GM13976 (cell line): Measurements from ENCODE around the gene ALPG.
"Not testable (repeated sequence)": the region's sequence is repeated elsewhere in the genome, so short reads cannot be mapped to it uniquely, and the experiment has no call there.

ENCODE experiments used
- DNase-seq: peaks from one replicate; pipeline ENCODE4 v3.0.0; 2012; ENCODE audit warnings: low spot score
- in situ Hi-C: fragments of 300-500 bp; cut with MboI; formaldehyde crosslinking; loops from one replicate; pipeline ENCODE4 v1.12.0; 2022; ENCODE audit warnings: low sequenced_read_pairs, mixed read lengths, inconsistent platforms; ENCODE audit not compliant: unreplicated experiment
- TF ChIP-seq, protein P1 (sequence below): IDR thresholded peaks from 2 replicates; pipeline ENCODE4 v1.5.1; 2012; ENCODE audit warnings: borderline replicate concordance, mild to moderate bottlenecking; ENCODE audit not compliant: insufficient read depth; ENCODE audit errors: extremely low read depth, missing control alignments, control extremely low read depth

The ALPG gene

DNA sequence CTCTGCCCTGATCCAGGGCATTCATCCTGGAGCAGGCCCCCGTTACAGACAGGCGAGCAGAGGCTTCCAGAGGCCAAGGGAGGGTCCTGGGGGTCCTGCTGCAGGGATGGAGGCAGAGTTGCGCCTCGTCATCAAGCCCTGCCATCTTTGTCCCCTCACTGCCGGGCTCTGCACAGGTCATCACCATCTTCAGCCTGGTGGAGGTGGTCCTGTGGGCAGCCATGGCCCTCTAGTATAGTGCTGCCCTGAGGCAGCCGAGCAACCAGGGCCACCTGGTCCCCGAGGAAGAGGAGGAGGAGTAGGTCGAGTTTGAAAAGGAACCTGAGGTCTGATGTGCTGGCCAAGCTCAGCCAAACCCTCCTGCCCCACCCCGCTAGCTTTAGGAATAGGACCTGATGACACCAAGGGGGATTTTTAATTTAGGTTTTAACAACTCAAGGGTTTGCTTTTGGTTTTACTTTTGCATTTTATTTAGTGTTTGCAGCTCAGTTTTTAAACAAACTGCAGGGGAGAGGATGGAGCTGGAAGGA, 40.5 kb downstream of the ALPG start:
- DNase-seq = no peak
- TF ChIP-seq, protein P1, sequence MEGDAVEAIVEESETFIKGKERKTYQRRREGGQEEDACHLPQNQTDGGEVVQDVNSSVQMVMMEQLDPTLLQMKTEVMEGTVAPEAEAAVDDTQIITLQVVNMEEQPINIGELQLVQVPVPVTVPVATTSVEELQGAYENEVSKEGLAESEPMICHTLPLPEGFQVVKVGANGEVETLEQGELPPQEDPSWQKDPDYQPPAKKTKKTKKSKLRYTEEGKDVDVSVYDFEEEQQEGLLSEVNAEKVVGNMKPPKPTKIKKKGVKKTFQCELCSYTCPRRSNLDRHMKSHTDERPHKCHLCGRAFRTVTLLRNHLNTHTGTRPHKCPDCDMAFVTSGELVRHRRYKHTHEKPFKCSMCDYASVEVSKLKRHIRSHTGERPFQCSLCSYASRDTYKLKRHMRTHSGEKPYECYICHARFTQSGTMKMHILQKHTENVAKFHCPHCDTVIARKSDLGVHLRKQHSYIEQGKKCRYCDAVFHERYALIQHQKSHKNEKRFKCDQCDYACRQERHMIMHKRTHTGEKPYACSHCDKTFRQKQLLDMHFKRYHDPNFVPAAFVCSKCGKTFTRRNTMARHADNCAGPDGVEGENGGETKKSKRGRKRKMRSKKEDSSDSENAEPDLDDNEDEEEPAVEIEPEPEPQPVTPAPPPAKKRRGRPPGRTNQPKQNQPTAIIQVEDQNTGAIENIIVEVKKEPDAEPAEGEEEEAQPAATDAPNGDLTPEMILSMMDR = no peak
- in situ Hi-C loops = no loop called here

GRCh38 chr2:232447638-232448303, 41.1 kb downstream of the ALPG start:
- TF ChIP-seq, protein P1 = no peak
- in situ Hi-C loops = no loop called here
- no peak for DNase-seq

GRCh38 chr2:232448304-232448690, 41.7 kb downstream of the ALPG start:
- in situ Hi-C loops = no loop called here
- TF ChIP-seq, protein P1 = no peak
- DNase-seq = no peak

- in situ Hi-C loops = no loop called here
- TF ChIP-seq, protein P1 = no peak
- no peak for DNase-seq
Measured at GRCh38 chr2:232449964-232450363, 43.3 kb downstream of the ALPG start.

- DNase-seq, in situ Hi-C loops: not testable (repeated sequence)
Measured at GRCh38 chr2:232451645-232452044, 45.0 kb downstream of the ALPG start.

- TF ChIP-seq, protein P1 = no peak
- in situ Hi-C loops = no loop called here
- DNase-seq = peak; percentile 12
Measured at GRCh38 chr2:232454630-232455029, 48.0 kb downstream of the ALPG start.

DNA sequence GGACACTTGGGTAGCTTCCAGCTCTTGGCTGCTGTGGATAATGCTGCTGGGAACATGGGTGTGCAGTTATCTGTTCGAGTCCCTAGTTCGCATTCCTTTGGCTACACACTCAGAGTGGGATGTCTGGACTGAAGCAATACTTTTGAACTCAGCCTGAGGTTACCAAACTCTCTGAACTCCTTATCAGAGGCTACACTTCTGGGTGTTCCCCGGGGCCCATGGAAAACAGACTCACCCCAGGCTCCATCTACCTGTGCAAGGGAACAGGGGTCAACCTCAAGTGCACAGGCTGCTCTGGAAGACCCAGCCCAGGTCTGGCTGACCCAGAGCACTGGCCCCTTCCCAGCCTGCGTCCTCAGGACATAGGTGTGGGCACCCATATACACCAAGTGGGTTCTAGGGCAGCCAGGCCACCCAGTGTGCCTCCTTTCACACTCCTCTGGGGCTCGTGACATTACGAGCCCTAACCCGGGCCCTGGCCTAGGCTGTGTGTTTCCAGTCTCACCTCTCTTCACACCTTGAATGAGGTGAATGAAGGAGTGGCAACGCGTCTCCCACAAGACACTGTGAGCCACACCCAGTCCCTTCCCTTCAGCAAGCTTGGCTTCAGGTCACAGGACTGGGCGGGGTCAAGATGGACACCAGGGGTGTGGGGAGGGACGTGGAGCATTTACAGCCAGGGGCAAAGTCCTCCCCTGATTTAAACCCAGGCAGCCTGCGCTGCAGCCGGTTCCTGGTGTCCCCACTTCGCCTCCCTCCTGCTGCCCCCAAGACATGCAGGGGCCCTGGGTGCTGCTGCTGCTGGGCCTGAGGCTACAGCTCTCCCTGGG, 49.0 kb downstream of the ALPG start, which contains the start of gene ALPI:
TSS of gene ALPI (plus strand) at position 728 of the 830 bp plus-strand sequence. CDS start at position 775, 47 bp downstream.
- DNase-seq = peak; percentile 18
- TF ChIP-seq, protein P1 = no peak
- in situ Hi-C loops = no loop called here
